ENCODE measurements around the gene ATXN2L. TPM values are rescaled to one million over a fixed set of nuclear protein-coding genes. Genes with fewer than 3 reads are reported as not detected.

The ATXN2L gene
- total RNA-seq, 2 donors from 2014 or later = 263 to 336 TPM

- Mint-ChIP-seq H3K9me3 (no peaks in the 10 kb centered on the region), H3K4me3 (no peak overlapping the region), H3K27ac (peak overlapping the region in 1 of 2 donors; percentile 54), H3K4me1 (ENCODE audit: low read depth in 2 of 2) (peaks cover 20 to 29% of the 10 kb centered on the region in 2 donors), H3K27me3 (no peaks in the 10 kb centered on the region), H3K36me3 (peaks cover 67% of the 10 kb centered on the region)
- no peak for ATAC-seq
- DNase-seq (ENCODE audit: low spot score) = no peak
These were observed 6.9 kb downstream of the ATXN2L start for GRCh38 chr16:28829747-28830146.

GRCh38 chr16:28830531-28830930, 7.7 kb downstream of the ATXN2L start:
- no peak overlapping the region for H3K27ac Mint-ChIP-seq
- H3K9me3 Mint-ChIP-seq = no peaks in the 10 kb centered on the region
- peaks cover 61% of the 10 kb centered on the region for H3K36me3 Mint-ChIP-seq
- no peaks in the 10 kb centered on the region for H3K27me3 Mint-ChIP-seq
- no peak overlapping the region for H3K4me3 Mint-ChIP-seq
- DNase-seq (ENCODE audit: low spot score) (no peak), ATAC-seq (no peak)
- peaks cover 12 to 25% of the 10 kb centered on the region in 2 donors for H3K4me1 Mint-ChIP-seq (ENCODE audit: low read depth in 2 of 2)

GRCh38 chr16:28834349-28834748, 11.6 kb downstream of the ATXN2L start:
- DNase-seq (ENCODE audit: low spot score) (no peak), ATAC-seq (peak in 1 of 2 donors; percentile 30)
- H3K27me3 Mint-ChIP-seq = no peaks in the 10 kb centered on the region
- H3K27ac Mint-ChIP-seq = no peak overlapping the region
- peaks cover 42% of the 10 kb centered on the region for H3K36me3 Mint-ChIP-seq
- no peaks in the 10 kb centered on the region for H3K9me3 Mint-ChIP-seq
- peaks cover 6 to 21% of the 10 kb centered on the region in 2 donors for H3K4me1 Mint-ChIP-seq (ENCODE audit: low read depth in 2 of 2)
- no peak overlapping the region for H3K4me3 Mint-ChIP-seq

GRCh38 chr16:28834873-28835863, 12.4 kb downstream of the ATXN2L start:
- ATAC-seq (no peak), DNase-seq (ENCODE audit: low spot score) (no peak)
- Mint-ChIP-seq H3K27ac (no peak overlapping the region), H3K4me3 (no peak overlapping the region), H3K36me3 (peaks cover 34% of the 10 kb centered on the region), H3K27me3 (no peaks in the 10 kb centered on the region), H3K4me1 (ENCODE audit: low read depth in 2 of 2) (peaks cover 6 to 21% of the 10 kb centered on the region in 2 donors), H3K9me3 (no peaks in the 10 kb centered on the region)

DNA sequence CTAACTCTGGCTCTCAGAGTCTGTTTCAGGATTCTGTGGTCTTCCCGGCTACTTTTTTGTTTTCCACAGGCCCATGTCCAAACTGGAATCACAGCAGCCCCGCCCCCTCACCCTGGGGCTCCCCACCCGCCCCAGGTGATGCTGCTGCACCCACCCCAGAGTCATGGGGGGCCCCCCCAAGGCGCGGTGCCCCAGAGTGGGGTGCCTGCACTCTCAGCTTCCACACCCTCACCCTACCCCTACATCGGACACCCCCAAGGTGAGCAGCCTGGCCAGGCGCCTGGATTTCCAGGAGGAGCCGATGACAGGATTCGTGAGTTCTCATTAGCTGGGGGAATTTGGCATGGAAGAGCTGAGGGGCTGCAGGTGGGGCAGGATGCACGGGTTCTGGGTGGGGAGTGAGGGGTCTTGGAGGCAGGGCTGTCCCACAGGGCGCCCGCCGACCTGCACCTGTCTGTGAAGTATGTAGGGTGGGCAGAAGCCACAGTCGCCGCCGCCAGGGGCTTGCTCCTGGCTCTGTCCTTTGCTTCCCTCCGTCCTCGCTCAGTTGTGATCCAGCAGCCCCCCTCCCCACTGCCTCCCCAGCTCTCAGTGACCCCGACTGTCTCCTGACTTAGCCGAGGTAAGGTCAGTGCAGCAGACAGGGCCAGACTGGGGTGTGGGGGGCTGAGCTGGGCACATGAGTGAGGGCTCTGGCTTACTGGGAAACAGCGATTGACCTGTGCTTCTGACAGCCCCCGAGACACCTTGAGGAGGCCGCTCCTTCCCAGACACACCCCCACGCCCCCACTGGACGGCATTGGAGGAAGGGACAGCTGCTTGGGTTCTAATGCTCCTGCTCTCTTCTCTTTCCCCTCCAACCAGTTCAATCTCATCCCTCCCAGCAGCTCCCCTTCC, 13.3 kb downstream of the ATXN2L start:
- ATAC-seq = no peak
- H3K36me3 Mint-ChIP-seq = peaks cover 28% of the 10 kb centered on the region
- no peaks in the 10 kb centered on the region for H3K9me3 Mint-ChIP-seq
- H3K27me3 Mint-ChIP-seq = no peaks in the 10 kb centered on the region
- H3K4me3 Mint-ChIP-seq = no peak overlapping the region
- DNase-seq (ENCODE audit: low spot score) = no peak
- no peak overlapping the region for H3K27ac Mint-ChIP-seq
- peaks cover 6 to 21% of the 10 kb centered on the region in 2 donors for H3K4me1 Mint-ChIP-seq (ENCODE audit: low read depth in 2 of 2)

DNA sequence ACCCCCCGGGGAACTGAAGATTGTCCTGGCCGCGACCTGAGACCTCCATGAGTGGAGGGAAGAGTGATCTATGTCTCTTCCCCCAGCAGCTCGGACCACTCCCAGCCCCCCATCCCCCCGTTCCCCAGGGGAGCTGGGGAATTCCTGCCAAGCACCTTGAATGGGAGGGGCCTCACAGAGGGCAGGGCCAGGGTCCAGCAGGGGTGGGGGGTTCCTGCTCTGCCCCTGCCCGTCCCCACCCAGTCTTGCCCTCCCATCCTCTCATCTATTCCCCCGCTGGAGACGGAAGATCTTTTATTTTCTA, 13.9 kb downstream of the ATXN2L start:
- Mint-ChIP-seq H3K27ac (no peak overlapping the region), H3K9me3 (no peaks in the 10 kb centered on the region), H3K36me3 (peaks cover 27% of the 10 kb centered on the region), H3K27me3 (no peaks in the 10 kb centered on the region), H3K4me1 (ENCODE audit: low read depth in 2 of 2) (peaks cover 6 to 21% of the 10 kb centered on the region in 2 donors), H3K4me3 (no peak overlapping the region)
- DNase-seq (ENCODE audit: low spot score) (no peak), ATAC-seq (no peak)

DNA sequence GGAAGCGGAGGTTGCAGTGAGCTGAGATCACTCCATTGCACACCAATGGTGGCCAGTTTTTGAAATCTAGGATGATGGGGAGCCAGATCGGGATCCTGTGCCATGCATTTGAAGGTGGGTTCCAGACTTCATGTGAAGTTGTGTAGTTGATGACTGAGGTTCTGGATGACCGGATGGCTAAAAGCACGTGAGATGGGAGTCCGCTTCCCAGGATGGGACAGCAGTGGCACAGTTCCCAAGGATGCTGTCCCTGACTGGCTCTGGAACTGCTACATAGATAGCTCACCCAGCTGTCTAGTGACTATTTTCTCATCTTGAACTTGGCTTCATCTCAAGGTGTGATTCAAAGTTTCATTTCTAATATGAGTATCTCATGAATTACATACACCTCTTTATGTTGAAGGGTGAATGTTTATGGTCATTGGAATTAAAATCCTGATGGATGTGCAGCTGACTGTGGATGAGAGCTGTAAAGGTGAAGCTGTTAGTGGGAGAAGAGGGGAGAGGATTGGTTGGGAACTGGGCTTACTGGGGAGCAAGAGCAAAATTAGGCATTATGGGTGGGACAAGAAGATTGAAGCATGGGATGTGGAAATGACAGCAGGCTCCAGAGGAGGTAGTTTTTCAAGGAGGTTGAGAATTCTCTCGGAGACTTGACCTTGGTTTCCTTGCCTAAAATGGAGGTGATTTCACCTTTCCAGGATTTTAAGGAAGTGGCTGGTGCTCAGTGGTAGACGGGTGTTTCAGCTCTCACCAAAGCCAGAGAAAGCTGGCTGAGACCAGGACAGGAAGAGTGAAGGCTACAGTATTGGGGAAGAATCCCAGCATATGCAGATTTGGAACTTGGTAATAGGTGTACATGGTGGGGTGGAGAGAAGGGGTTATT, 15.1 kb downstream of the ATXN2L start:
- H3K4me1 Mint-ChIP-seq (ENCODE audit: low read depth in 2 of 2) = peaks cover 8 to 15% of the 10 kb centered on the region in 2 donors
- peaks cover 17% of the 10 kb centered on the region for H3K36me3 Mint-ChIP-seq
- no peaks in the 10 kb centered on the region for H3K27me3 Mint-ChIP-seq
- no peaks in the 10 kb centered on the region for H3K9me3 Mint-ChIP-seq
- no peak overlapping the region for H3K4me3 Mint-ChIP-seq
- peak overlapping the region in 1 of 2 donors; percentile 23 for H3K27ac Mint-ChIP-seq
- no peak for ATAC-seq
- DNase-seq (ENCODE audit: low spot score) = no peak

GRCh38 chr16:28838558-28838918, 15.7 kb downstream of the ATXN2L start:
- peak overlapping the region; percentile 17 to 25 for H3K27ac Mint-ChIP-seq
- H3K4me1 Mint-ChIP-seq (ENCODE audit: low read depth in 2 of 2) = peaks cover 12 to 13% of the 10 kb centered on the region in 2 donors
- DNase-seq (ENCODE audit: low spot score) = no peak
- ATAC-seq = no peak
- H3K27me3 Mint-ChIP-seq = no peaks in the 10 kb centered on the region
- H3K9me3 Mint-ChIP-seq = no peaks in the 10 kb centered on the region
- H3K36me3 Mint-ChIP-seq = peaks cover 10% of the 10 kb centered on the region
- H3K4me3 Mint-ChIP-seq = no peak overlapping the region

DNA sequence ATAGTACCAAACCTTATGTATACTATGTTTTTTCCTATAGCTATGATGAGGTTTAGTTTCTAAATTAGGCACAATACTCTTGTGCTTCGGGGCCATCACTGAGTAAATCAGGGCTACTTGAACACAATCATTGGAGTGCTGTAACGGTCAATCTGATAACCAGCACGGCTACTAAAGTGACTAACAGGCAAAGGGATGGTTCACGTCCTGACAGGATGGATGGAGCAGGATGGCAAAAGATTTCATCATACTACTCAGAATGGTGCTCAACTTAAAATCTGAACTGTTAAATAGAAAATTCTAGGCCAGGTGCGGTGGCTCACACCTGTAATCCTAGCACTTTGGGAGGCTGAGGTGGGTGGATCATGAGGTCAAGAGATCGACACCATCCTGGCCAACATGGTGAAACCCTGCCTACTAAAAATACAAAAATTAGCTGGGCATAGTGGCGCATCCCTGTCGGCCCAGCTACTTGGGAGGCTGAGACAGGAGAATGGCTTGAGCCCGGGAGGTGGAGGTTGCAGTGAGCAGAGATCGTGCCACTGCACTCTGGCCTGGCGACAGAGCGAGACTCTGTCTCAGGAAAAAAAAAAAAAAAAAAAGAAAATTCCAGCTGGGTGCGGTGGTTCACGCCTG, 16.3 kb downstream of the ATXN2L start:
- Mint-ChIP-seq H3K4me3 (no peak overlapping the region), H3K27ac (peak overlapping the region; percentile 17 to 25), H3K36me3 (peaks cover 6% of the 10 kb centered on the region)

GRCh38 chr16:28839899-28840298, 17.1 kb downstream of the ATXN2L start:
- Mint-ChIP-seq H3K4me3 (no peak overlapping the region), H3K27ac (no peak overlapping the region), H3K36me3 (peaks cover 10% of the 10 kb centered on the region), H3K9me3 (no peaks in the 10 kb centered on the region), H3K27me3 (no peaks in the 10 kb centered on the region), H3K4me1 (ENCODE audit: low read depth in 2 of 2) (peaks cover 14 to 18% of the 10 kb centered on the region in 2 donors)
- DNase-seq (ENCODE audit: low spot score) (no peak), ATAC-seq (no peak)

More for the DNA sequence above, 16.3 kb downstream of the ATXN2L start:
- ATAC-seq = no peak
- H3K4me1 Mint-ChIP-seq (ENCODE audit: low read depth in 2 of 2) = peaks cover 11 to 12% of the 10 kb centered on the region in 2 donors
- H3K27me3 Mint-ChIP-seq = no peaks in the 10 kb centered on the region
- no peak for DNase-seq (ENCODE audit: low spot score)
- H3K9me3 Mint-ChIP-seq = no peaks in the 10 kb centered on the region

- DNase-seq (ENCODE audit: low spot score) (no peak), ATAC-seq (no peak)
- Mint-ChIP-seq H3K27me3 (no peaks in the 10 kb centered on the region), H3K9me3 (no peaks in the 10 kb centered on the region), H3K27ac (peak overlapping the region in 1 of 2 donors; percentile 25), H3K4me3 (no peak overlapping the region), H3K4me1 (ENCODE audit: low read depth in 2 of 2) (peaks cover 34 to 38% of the 10 kb centered on the region in 2 donors), H3K36me3 (peaks cover 14% of the 10 kb centered on the region)
These were observed 19.9 kb downstream of the ATXN2L start for GRCh38 chr16:28842696-28843095.

- DNase-seq (ENCODE audit: low spot score) (no peak), ATAC-seq (no peak)
- Mint-ChIP-seq H3K4me1 (ENCODE audit: low read depth in 2 of 2) (peaks cover 29 to 35% of the 10 kb centered on the region in 2 donors), H3K4me3 (peak overlapping the region; percentile 97), H3K27me3 (no peaks in the 10 kb centered on the region), H3K27ac (no peak overlapping the region), H3K9me3 (no peaks in the 10 kb centered on the region), H3K36me3 (peaks cover 9% of the 10 kb centered on the region)
These were observed 21.0 kb downstream of the ATXN2L start for GRCh38 chr16:28843766-28844165.

Measured in natural killer cell treated with Interleukin-12 subunit alpha and Interleukin-12 subunit beta and Interleukin-15 and Interleukin-18, amount 100 ng/mL, for 72 hours (primary cell).